Esophagus squamous epithelium (tissue), 4 donors: ENCODE measurements around the gene SUGT1.

Experiments
- CTCF ChIP-seq, 6 experiments: fragments of 450-650 bp in 4 of 6; fragments of 200-600 bp in 2 of 6; sonication (generic) in 2 of 6; IDR thresholded peaks; one replicate each; pipeline ENCODE4 v1.5.1; 2016 to 2019; ENCODE audit warnings: antibody characterized with exemption in 6 of 6, mild to moderate bottlenecking in 4 of 6, moderate library complexity in 4 of 6
- POLR2A ChIP-seq, 4 donors: fragments of 450-650 bp; IDR thresholded peaks; one replicate each; pipeline ENCODE4 v1.6.1; 2017; ENCODE audit warnings: antibody characterized with exemption in 4 of 4, mild to moderate bottlenecking in 4 of 4, moderate library complexity in 3 of 4

GRCh38 chr13:52638666-52639328 lies 13.8 kb upstream of the SUGT1 start:
- TF ChIP-seq CTCF (IDR thresholded peaks at IDR 0.05) (no peak), POLR2A (IDR thresholded peaks at IDR 0.05) (no peak)
